ENCODE results near the gene CCDC13. TPM values are rescaled to one million over a fixed set of nuclear protein-coding genes. Genes with fewer than 3 reads are reported as not detected.

The CCDC13 gene
- total and polyA plus RNA-seq, 10 of the 15 experiments (the other 5 are each of a cell fraction or from before 2014, with no cell fraction given) = 0.13 to 0.81 (median 0.30) TPM; not detected in 4

- in situ Hi-C loops (cut with MboI) = loop anchor here (10.0 kb wide), 1 partner anchor 172 kb away; no protein-coding TSS in a partner anchor
- H3K4me3 ChIP-seq = no peak overlapping the region
- no peak for TF ChIP-seq PAX5 (IDR thresholded peaks at IDR 0.05; ENCODE audit: borderline replicate concordance, low read depth, low read length)
- no peak for TF ChIP-seq SP1 (IDR thresholded peaks at IDR 0.05; ENCODE audit: low read depth, low read length)
- no peak for TF ChIP-seq CEBPB (IDR thresholded peaks at IDR 0.05; ENCODE audit: borderline replicate concordance in 1 of 2, low read depth in 2 of 2, low read length in 2 of 2)
- TF ChIP-seq, protein P1, sequence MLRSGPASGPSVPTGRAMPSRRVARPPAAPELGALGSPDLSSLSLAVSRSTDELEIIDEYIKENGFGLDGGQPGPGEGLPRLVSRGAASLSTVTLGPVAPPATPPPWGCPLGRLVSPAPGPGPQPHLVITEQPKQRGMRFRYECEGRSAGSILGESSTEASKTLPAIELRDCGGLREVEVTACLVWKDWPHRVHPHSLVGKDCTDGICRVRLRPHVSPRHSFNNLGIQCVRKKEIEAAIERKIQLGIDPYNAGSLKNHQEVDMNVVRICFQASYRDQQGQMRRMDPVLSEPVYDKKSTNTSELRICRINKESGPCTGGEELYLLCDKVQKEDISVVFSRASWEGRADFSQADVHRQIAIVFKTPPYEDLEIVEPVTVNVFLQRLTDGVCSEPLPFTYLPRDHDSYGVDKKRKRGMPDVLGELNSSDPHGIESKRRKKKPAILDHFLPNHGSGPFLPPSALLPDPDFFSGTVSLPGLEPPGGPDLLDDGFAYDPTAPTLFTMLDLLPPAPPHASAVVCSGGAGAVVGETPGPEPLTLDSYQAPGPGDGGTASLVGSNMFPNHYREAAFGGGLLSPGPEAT (IDR thresholded peaks at IDR 0.05; ENCODE audit: low read depth) = no peak
- TF ChIP-seq NRF1 (conservative IDR thresholded peaks at IDR 0.05; ENCODE audit: low read depth, low read length) = no peak
- TF ChIP-seq TCF12 (IDR thresholded peaks at IDR 0.05; ENCODE audit: low read depth, low read length) = no peak
- TF ChIP-seq HCFC1 (IDR thresholded peaks at IDR 0.05; ENCODE audit: low read length) = no peak
- TF ChIP-seq BCLAF1 (IDR thresholded peaks at IDR 0.05) = no peak
- TF ChIP-seq ZNF687 (IDR thresholded peaks at IDR 0.05) = no peak
These were observed 26.3 kb downstream of the CCDC13 start for GRCh38 chr3:42746455-42747450.

More at GRCh38 chr3:42746455-42747450, 26.3 kb downstream of the CCDC13 start:
- H3K27ac ChIP-seq (ENCODE audit: control insufficient read depth, insufficient read depth) = no peak overlapping the region
- ATAC-seq (no peak), FAIRE-seq (no peak), DNase-seq (ENCODE audit: low read depth, low spot score) (no peak)
- ChIA-PET POLR2A (no interaction called here), CTCF (interaction anchor here (0.9 to 4.2 kb wide), 10 partner anchors 8 to 210 kb away, joined by 3 to 30 read pairs (median 4); partner anchors contain the start of gene SEC22C), RAD21 (ENCODE audit: unreplicated experiment) (no interaction called here), SMC1A (ENCODE audit: uncharacterized antibody, unreplicated experiment) (interaction anchor here (1.6 to 3.0 kb wide), 4 partner anchors 16 to 165 kb away, joined by 5 to 27 read pairs (median 6); partner anchors contain the start of gene SEC22C)
- no peaks in the 10 kb centered on the region for H3K36me3 ChIP-seq (ENCODE audit: control insufficient read depth in 2 of 2, insufficient read depth in 2 of 2, low read length in 1 of 2)
- no peaks in the 10 kb centered on the region for H3K79me2 ChIP-seq (ENCODE audit: control insufficient read depth, insufficient read depth, low read length)
- no peak overlapping the region for H2AFZ ChIP-seq (ENCODE audit: control insufficient read depth, low read depth, low read length)
- H4K20me1 ChIP-seq (ENCODE audit: control insufficient read depth, insufficient read depth) = no peaks in the 10 kb centered on the region
- no TSS peak for BruUV-seq (replicated peaks)
- H3K4me1 ChIP-seq (ENCODE audit: control insufficient read depth, insufficient read depth, low read length) = no peaks in the 10 kb centered on the region
- no peaks in the 10 kb centered on the region for H3K9me3 ChIP-seq (replicated peaks; ENCODE audit: control insufficient read depth, insufficient read depth, low read length)
- H3K9ac ChIP-seq (ENCODE audit: control insufficient read depth, insufficient read depth, low read length) = no peak overlapping the region
- intact Hi-C loops (cut with micrococcal nuclease; ENCODE audit: unreplicated experiment) = loop anchor here (10.0 kb wide), 1 partner anchor 202 kb away; no protein-coding TSS in a partner anchor
- 60% methylated on average over 11 of the region's 11 CpGs for WGBS (ENCODE audit: insufficient coverage, insufficient replicate concordance, low lambda C conversion rate, missing lambda C conversion rate)
- H3K27me3 ChIP-seq (replicated peaks in 1 of 2; ENCODE audit: control insufficient read depth in 2 of 2, insufficient read depth in 2 of 2, low read length in 1 of 2) = no peaks in the 10 kb centered on the region
- H3K4me2 ChIP-seq (ENCODE audit: control insufficient read depth, insufficient read depth) = no peak overlapping the region

Data from GM12878 (cell line).